ENCODE data around the gene NELL1. TPM values are rescaled to one million over a fixed set of nuclear protein-coding genes. Genes with fewer than 3 reads are reported as not detected.
"Not testable (repeated sequence)": the region's sequence is repeated elsewhere in the genome, so short reads cannot be mapped to it uniquely, and the experiment has no call there.

NELL1 gene
- total RNA-seq, 1 donor from 2014 or later: not detected

DNA sequence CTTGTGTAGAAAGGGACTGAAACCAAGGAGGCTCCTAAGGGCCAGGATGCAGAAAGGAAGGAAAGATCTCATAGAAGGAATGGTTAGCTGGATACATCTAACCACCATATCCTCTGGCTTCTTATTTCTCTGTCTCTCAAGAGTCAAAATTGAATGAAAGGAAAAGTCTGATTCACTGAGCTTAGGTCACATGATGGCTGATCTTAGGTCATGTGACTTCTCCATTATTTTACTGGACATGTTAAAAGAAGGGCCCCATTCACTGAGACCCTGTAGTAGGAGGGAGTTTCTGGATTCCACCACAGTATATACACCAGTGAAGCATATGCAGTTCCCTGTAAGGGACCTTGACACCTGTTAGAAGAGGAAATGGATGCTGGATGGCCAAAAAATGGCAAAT is 516.6 kb downstream of the NELL1 start:
- DNase-seq (ENCODE audit: low spot score): no peak

- no peak for DNase-seq (ENCODE audit: low spot score)
These were observed 520.8 kb downstream of the NELL1 start for GRCh38 chr11:21190181-21190580.

GRCh38 chr11:21195995-21196394 is 526.6 kb downstream of the NELL1 start:
- no peak for DNase-seq (ENCODE audit: low spot score)

GRCh38 chr11:21198498-21198897 is 529.1 kb downstream of the NELL1 start:
- no peak for DNase-seq (ENCODE audit: low spot score)

GRCh38 chr11:21205205-21205604 is 535.8 kb downstream of the NELL1 start:
- DNase-seq (ENCODE audit: low spot score): no peak

DNA sequence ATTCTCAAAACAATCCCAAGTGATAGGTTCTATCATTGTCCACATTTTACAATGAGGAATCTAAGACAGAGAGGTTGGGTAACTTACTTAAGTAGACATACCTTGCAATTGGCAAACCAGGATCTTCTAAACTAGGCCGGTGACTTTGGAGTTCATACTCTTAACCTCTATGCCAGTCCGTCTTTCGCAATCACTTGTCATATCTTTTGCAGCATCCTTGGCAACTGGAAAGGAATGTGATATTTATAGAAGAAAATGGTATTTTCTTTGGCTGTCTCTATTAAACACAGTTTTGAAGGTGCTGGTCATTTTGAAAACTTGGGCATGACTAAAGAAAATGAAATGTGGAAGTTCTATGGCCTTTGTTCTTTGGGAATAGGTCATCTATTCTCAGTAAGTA is 556.5 kb downstream of the NELL1 start:
- no peak for DNase-seq (ENCODE audit: low spot score)

DNA sequence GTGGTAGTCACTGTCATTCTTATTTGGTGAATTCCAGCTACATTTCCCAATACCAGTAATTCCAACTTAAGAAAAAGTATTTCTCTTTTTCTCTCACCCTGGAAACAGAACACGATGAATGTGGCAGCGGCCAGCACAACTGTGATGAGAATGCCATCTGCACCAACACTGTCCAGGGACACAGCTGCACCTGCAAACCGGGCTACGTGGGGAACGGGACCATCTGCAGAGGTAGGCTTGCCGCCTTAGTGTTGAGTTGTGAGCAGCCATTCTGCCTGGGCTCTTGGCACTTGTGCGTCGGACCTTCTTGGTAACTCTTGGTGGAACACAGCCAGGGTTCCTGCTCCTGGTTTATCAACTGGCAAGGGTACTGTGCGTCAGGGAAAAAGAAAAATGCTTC is 559.8 kb downstream of the NELL1 start:
- no peak for DNase-seq (ENCODE audit: low spot score)

- DNase-seq (ENCODE audit: low spot score): no peak
These were observed 580.8 kb downstream of the NELL1 start for GRCh38 chr11:21250196-21250595.

GRCh38 chr11:21254055-21254454 is 584.7 kb downstream of the NELL1 start:
- no peak for DNase-seq (ENCODE audit: low spot score)

GRCh38 chr11:21254790-21255189 is 585.4 kb downstream of the NELL1 start:
- no peak for DNase-seq (ENCODE audit: low spot score)

DNA sequence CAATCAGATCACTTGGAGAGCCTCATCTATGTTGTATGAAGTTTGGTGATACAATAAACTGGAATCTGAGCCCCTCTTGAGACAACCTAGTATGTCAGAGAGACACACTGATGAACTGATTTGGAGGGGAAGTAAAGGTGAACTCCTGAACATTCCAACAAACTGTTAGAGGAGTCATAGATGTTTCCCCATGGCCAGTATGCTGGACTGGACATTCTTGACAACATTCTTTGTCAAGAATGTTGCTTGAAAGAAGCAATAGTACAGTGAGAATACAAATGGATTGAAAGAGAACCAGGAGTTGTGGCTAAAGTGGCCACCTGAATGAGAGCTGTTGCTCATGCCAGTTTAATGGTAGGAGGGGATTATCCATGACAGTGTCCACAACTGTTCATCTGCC is 588.1 kb downstream of the NELL1 start:
- no peak for DNase-seq (ENCODE audit: low spot score)

GRCh38 chr11:21258414-21258813 is 589.0 kb downstream of the NELL1 start:
- DNase-seq (ENCODE audit: low spot score): no peak

DNA sequence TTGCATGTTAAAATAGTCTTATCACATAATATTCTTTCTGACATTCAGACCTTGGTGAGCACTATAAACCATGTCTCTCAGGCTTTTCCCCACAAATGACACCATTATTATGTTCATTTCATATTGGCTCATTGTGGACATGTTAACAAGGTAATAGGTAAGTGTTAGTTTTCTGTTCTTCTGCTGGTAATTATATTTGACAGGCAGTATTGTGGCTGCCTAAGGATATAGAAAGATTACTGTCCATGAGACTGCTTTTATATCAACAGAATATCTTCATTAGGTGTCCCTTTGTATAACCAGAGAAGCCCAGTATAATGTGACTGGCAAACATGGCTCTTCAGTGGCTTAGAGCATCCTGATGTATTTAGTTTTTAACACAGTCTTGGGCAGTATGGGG is 590.7 kb downstream of the NELL1 start:
- DNase-seq (ENCODE audit: low spot score): no peak

- DNase-seq (ENCODE audit: low spot score): no peak
These were observed 593.6 kb downstream of the NELL1 start for GRCh38 chr11:21262992-21263391.

DNA sequence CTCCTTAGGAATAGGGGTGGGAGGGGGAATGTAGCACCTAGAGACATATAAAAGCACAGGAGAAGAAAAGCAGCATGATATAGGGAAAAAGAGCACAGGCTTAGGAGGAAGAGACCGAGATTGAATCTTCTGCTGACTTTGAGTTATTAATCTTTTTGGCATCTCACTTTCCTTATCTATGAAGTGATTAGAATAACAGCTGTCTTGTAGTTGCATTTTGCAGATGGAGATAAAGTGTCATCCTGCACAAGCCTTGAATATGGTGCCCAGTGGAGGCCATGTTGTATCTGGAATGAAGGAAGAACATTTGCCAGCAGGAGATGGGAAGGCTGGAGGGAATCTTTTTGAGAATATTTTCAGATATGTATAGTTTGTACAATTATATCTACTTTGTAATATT is 594.7 kb downstream of the NELL1 start:
- DNase-seq (ENCODE audit: low spot score): no peak

GRCh38 chr11:21268036-21268435 is 598.6 kb downstream of the NELL1 start:
- DNase-seq (ENCODE audit: low spot score): no peak

- DNase-seq (ENCODE audit: low spot score): not testable (repeated sequence)
These were observed 602.8 kb downstream of the NELL1 start for GRCh38 chr11:21272139-21272538.

- DNase-seq (ENCODE audit: low spot score): no peak
These were observed 609.5 kb downstream of the NELL1 start for GRCh38 chr11:21278840-21279239.

DNA sequence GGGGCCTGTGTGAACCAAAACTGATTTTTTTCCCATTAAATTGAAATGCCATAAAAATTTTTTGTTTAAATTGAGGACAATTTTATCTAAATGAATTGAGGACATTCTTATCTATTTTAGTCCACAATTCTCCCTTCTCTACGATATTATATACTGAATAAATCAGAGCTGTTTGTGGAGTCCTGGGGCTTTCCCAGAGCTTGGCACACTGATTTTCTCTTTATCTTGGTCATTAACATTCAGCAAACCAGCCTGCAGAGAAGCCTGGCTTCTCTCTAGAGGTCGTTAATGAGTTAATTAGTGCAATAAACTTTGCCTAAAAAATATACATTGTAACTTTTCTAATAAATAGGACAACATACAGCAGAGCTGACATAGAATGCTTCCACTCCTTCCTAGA is 615.7 kb downstream of the NELL1 start:
- no peak for DNase-seq (ENCODE audit: low spot score)

GRCh38 chr11:21289686-21290085 is 620.3 kb downstream of the NELL1 start:
- DNase-seq (ENCODE audit: low spot score): no peak

DNA sequence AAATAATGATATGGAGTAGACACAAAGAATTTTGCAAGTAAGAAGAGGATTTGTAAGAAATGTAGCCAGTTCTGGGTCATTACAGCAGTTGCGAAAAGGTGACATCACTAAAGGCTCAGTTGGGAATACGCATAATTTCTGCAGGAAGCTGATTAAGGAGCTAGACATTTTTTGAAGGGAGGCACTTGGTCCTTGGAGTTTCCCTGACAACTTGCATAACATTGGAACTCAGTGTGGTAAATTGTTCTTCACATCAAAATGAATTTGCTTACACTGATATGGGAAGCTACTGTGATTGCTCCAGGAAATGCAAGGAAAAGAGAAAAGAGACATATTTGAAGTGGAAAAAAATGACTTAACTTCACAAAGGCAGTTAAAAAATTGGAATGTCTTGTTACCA is 626.1 kb downstream of the NELL1 start:
- DNase-seq (ENCODE audit: low spot score): no peak

DNA sequence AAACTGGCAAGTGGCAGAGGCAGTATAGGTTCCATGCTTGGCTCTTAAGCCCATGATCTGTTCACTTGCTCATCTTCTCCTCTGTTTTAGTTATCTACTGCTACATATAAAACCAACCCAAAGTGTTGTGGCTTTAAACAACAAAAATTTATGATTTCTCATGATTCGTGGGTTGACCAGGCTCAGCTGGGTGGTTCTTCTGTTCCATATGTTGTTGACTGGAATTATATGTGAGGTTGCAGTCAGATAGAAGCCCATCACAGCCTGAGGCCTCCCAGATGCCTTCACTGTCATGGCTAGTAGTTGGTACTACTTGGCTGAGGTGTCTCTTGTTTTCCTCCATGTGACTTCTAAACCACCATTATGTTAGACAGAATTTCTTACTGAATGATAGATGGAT is 632.6 kb downstream of the NELL1 start:
- no peak for DNase-seq (ENCODE audit: low spot score)

DNA sequence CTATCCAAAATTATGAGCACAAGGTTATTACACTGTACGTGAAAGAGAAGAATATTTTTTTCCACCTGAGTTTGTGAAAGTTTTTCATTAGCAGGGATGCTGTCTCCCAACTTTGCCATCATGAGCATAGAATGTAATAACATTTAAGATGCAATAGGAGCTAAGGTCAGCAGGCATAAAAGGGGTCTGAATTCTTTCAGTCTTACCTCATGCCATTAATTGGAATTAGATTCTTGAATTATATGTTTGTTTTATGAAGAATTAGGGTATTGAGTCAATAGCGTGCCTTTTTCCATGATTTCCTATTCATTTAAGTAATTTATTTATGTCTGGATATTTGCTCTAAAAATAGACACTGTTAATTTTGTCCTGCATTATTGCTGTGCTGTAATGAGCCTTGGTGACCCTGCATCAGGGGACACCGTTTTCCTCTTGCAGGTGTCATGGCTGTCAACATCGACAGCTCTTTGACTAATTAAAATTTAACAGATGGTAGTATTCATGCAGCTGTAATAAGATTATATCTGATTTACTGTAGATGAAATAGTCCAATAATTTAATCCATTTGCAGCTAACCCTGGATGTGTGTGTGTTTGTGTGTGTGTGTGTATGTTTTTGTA is 637.5 kb downstream of the NELL1 start:
- DNase-seq (ENCODE audit: low spot score): no peak

DNA sequence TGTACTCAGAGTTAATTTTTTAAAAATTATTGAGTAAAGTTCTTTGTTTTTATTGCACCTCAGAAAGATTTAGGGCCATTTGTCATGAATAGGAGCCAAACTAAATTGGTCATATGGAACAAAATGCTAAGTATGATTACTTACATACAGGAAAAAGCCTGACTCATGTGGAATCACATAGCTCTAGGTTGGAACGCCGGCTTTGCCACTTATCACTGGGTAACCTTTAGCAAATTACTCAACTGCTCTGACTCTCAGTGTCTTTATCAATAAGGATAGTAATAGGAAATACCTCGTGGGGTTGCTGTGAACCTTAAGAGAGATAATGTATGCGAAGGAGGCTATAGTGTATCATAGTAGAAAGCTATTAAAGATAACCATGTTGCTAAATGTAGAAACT is 638.5 kb downstream of the NELL1 start:
- no peak for DNase-seq (ENCODE audit: low spot score)
